Fibroblast of skin of right quadriceps (primary cell): ENCODE measurements around the gene ABCC5.

Experiments used
- DNase-seq: peaks from one replicate; pipeline ENCODE4 v3.0.0-alpha.2; 2013

Gene ABCC5

DNA sequence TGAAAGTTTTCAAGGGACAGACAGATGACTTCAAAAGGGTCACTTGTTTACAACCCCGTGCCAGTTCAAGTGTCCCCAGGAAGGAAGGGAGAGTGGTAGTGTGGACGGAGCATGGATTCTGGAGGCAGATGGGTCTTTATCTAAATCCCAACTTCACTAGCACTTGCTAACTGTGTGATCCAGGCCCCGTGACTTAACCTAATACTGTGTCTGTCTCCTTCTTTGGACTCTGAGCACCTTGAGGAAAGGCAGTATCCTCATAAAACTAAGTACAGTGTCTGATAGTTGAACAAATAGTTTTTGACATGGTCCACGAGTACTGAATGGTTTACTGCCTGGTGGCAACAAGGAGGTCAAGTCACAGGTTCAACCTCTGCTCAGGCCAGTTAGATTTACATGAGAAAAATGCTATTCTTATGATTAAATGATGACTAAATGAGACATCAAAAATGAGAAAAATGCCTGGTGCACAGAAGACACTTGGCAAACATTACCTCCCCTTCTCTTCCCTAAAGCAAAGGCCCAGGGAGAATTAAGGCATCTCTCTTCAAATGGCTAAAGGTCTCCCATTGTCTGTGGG is 48.9 kb downstream of the ABCC5 start:
- DNase-seq = no peak

DNA sequence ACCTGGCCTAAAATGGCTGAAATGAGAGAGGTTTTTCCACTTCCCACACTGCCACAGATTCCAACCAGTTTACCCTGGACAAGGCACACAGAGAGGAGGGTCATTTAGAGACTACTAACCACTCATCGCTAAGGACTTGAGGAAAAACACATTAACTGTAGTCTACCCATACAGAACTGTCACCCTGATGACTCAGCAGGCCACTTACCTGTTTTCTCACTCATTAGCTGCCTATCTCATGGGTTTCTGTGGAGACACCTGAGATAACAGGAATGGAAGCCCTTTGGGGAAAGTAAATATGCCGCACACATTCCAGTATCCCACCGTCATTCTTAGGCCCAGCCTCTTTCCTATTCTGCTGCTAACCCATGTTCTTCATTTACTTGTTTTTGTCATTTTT is 50.0 kb downstream of the ABCC5 start:
- DNase-seq = no peak

DNA sequence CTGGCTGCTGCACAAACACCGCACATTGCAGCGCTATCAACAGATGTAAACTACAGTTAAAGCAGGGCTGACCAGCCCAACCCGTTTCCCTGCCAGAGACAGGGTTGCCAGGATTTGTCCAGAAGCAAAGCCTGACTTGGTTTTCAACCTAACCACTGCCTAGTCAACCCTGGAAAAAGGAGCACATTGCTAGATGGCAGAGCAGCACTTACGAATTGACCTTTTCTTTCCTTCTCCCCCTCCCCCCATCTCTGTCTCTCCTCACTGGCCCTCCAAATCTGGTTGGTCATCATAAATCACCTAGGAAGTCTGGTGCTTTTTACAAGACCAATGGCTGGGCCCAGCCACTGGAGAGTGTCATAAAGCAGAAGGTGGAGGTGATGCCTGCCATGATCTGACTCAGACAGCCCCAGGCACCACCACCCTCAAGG is 51.3 kb downstream of the ABCC5 start:
- no peak for DNase-seq

DNA sequence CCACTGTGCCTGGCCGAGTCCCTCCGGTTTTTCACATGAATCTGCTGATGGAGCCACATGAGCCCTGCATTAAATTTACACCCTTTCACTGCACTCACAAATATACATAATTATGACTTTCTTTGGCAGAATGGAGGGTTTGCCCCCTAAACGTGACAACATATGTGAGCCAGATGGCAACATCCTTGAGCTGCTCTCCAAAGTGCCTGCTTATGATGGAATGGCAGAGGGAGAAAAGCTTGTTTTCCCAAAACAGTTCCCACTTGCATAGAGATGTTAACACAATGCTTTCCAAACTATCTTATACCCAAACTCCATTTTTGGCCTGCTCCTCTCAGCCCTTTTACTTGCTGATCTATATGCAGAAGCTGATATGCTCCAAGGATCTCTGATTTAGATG is 54.9 kb downstream of the ABCC5 start:
- no peak for DNase-seq

- DNase-seq = no peak
Measured at GRCh38 chr3:183959214-183959613, 58.5 kb downstream of the ABCC5 start.

- DNase-seq = no peak
Measured at GRCh38 chr3:183958775-183959174, 58.9 kb downstream of the ABCC5 start.

DNA sequence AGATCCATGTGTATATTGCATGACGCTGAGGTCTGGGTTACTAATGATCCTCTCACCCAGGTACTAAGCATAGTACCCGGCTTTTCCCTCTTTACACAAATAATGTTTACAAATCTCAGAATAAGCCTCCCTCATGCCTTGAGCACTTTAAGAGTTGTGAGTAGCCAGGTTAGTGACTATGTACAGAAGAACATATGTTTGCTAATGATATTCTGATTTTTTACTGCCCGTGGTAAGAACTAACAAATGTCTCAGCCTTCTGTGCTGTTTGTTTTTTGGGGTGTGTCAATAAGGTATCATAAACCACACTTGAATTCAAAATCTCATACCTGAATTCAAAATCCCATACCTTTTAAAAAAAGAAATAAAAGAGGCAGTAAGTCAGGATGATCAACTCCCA is 59.5 kb downstream of the ABCC5 start:
- no peak for DNase-seq

DNA sequence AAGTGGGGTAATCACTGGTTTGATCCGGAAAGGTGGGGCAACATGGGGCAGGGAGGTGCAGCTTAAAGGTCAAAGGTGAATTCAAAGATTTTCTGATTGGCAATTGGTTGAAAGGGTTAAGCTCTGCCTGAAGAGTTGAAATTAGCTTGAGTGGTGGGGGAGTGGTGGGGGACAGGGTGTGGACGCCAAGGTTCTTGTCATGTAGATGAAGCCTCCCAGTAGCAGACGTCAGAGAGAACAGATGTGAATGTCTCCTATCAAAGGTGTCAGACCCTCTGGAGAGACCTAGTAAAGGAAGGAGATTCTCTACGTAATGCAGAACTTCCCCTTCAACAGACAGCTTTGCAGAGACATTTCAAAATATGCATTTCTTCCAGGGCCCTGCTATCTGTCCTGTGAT is 62.8 kb downstream of the ABCC5 start:
- no peak for DNase-seq

DNA sequence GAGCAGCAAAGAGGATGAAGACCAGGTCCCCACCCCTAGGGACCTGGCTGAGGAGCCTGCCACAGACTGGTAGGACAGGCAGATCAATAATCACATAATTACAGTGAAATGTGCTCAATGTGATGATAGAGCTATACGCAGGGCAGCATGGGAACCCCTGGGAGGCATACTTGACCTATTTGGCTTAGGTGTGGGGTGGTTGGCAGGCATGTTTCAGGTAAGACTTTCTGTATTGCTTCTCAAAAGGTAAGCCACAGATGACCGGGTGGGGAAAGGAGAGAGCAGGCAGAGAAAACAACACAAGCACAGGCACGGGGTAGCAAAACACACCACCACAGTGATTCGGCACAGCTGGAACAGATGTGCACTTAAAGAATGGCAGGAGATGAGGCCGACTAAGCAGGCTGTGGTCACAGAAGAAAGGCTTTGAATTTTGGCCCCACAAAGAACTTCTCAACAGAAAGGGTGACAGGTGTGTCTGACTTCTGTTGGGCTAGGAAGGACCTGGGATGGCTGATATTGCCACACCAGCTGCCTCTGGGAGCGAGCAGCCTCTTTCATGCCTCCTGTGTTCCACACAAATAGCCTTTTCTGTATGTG is 64.1 kb downstream of the ABCC5 start:
- no peak for DNase-seq

DNA sequence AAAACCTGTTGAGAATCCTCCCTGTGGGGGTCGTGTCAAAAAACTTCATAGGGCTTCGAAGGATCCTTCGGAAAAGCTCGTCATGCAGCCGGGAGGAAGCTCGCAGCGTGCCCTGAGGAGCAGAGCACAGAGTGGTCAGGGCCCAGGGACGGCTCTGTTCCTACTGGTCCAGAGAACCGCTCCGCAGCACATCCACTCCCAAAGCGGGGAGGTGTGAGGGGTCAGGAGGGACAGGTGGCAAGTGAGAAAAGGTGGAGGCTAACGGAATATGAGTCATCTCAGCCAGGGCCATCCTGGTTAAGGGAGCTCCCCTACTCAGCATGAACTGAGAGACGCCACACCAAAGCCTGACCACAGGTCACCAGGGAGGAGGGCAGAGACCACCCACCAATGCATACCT is 66.2 kb downstream of the ABCC5 start:
- no peak for DNase-seq

GRCh38 chr3:183949690-183950089 is 68.0 kb downstream of the ABCC5 start:
- no peak for DNase-seq

GRCh38 chr3:183946037-183946436 is 71.6 kb downstream of the ABCC5 start:
- no peak for DNase-seq

DNA sequence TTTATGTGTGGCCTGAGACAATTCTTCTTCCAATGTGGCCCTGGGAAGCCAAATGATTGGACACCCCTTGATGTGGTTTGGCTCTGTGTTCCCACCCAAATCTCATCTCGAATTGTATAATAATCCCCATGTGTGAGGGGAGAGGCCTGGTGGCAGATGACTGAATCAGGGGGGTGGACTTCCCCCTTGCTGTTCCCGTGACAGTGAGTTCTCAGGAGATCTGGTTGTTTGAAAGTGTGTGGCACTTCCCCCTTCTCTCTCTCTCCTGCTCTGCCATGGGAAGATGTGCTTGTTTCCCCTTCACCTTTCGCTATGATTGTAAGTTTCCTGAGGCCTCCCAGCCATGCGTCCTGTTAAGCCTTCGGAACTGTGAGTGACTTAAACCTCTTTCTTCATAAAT is 72.9 kb downstream of the ABCC5 start:
- no peak for DNase-seq

- no peak for DNase-seq
Measured at GRCh38 chr3:183943739-183944138, 73.9 kb downstream of the ABCC5 start.

DNA sequence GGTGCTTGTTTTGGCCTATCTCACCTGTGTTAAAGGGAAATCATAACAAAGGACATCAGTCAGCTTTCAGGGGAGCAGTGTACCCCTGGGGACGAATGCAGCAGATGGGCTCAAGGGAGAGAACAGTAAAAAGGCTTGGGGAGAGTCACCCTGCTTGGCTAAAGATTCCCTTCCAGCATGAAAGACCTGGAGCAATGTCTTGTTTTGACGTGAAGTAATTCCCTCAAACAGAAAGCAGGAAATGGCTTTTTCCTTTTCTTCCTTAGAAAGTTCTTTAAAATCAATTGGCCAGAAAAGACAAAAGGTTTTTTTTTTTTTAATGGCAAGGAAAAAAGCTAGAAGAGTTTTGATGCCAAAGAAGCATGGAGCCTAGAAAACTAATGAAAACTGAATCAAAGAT is 76.5 kb downstream of the ABCC5 start:
- no peak for DNase-seq

- DNase-seq = no peak
Measured at GRCh38 chr3:183937601-183938286, 79.9 kb downstream of the ABCC5 start.

DNA sequence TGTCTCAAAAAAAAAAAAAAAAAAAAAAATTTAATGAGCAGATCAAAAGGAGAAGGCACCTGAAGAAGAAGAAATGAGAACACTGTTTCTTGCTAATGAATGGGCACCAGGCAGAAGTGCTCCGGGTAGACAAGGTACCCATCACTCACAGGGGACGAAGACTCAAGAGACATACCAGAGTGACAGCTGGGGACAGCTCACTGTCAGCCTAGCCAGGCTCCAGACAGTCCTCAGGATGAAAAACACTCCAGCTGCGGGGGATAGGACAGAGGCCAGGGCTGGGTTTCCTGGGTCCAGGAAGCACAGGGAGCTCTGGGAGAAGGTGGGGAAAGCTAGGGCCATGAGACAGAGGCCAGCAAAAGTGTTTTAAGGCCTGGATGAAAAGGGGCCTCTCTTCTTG is 84.5 kb downstream of the ABCC5 start:
- no peak for DNase-seq

GRCh38 chr3:183931881-183932280 is 85.8 kb downstream of the ABCC5 start:
- no peak for DNase-seq

- no peak for DNase-seq
Measured at GRCh38 chr3:183930086-183930485, 87.6 kb downstream of the ABCC5 start.

DNA sequence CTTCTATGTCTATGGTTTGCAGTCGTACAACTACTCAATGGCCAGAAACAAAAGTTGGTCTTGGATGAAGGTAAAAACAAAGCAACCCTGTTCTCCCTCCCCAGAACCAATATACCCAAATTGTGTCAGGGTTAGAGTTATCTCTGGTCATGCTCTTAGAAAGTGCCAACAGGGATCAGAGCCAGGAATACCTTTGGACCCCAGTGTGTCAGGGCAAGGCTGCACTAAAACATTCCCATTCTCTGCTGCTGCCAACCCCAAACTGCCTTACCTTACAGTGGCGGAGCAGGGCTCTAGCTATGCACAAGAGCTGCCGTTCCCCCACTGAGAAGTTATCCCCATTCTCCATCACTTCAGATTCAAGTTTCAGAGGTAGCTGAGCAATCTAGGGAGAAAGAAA is 90.6 kb downstream of the ABCC5 start:
- DNase-seq = no peak

DNA sequence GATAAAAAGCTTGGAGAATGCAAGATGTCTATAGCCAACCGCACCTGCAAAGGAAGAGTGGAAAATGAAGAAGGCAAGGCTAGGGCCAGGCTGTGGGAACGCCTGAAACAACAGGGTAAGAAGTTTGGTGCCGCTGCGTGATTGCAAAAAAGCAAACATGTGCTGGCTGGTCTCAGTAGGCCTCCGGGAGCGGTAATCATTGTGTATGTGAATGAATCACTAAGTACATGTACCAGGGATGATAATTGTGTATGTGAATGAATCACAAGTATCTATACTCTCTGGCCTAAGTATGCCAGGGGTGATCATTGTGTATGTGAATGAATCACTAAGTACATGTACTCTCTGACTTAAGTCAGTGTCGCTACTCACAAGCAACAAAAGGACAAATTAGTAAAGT is 92.7 kb downstream of the ABCC5 start:
- peak; percentile 60 for DNase-seq

DNA sequence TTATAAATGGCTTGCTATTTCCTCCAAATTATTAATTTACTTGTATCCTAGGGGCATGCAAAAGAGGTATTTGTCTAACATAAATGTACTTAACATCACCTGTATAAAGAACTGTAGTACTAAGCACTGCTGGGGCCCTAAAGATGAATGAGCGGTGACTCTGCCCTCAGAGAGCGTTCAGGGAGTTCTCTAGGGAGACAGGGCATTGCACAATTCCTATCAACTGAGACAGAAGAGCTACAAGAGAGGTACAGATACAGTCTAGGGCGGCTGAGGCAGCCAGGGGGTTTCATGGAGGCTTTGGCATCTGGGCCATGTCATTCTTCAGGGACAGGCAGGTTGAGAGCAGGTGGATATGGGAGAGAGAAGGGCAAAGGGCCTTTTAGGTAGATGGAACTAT is 93.1 kb downstream of the ABCC5 start:
- DNase-seq = no peak

DNA sequence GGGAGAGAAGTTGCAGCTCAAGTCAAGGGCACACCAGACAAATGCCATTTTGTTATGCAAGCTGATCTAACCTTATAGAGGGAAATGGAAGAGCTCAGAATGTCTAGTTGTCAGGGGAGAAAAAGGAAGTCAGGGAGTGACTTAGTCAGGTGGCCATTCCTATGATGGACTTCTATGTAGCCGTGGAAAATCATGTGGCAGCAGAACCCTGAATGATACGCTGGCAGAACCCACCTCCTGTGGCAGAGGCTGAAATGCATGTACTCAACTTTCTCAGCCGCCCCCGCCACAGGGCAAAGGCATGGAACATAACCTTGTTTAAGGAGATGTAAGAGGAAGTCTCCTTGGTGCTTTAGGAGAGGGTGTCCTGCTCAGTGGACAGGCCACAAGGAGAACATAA is 95.3 kb downstream of the ABCC5 start:
- DNase-seq = no peak

DNA sequence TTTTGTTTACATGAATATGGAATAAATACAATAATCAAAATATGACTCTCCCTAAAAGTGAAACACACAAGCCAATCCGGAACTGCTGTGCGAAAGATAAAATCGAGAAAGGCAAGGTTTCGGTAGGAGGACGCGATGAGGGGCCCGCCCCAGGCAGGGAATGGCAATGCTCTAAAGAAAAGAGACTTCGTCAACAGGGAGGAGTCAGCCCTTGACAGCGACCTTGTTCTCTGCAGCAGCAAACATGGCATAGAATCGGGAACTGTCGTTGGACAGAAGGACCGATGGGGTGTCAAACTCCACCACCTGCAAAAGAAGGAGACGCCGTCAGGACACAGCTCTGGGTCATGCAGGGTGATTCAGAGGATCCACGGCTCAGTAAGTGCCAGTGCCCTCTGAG is 96.6 kb downstream of the ABCC5 start:
- no peak for DNase-seq

- no peak for DNase-seq
Measured at GRCh38 chr3:183920416-183920815, 97.3 kb downstream of the ABCC5 start.
